ENCODE measurements around the gene ASAP2. TPM values are rescaled to one million over a fixed set of nuclear protein-coding genes. Genes with fewer than 3 reads are reported as not detected.

Gene ASAP2
- total RNA-seq, 1 experiment from 2014 or later = 12.6 TPM

GRCh38 chr2:9424447-9425164 is 218.0 kb downstream of the ASAP2 start:
- no peak overlapping the region for H3K27ac ChIP-seq (ENCODE audit: insufficient read length, low read depth, low read length)
- H2BK20ac ChIP-seq (ENCODE audit: low read depth, low read length, poor library complexity, severe bottlenecking) = no peak overlapping the region
- H3K79me2 ChIP-seq (ENCODE audit: insufficient read depth, low read length) = peaks cover 2% of the 10 kb centered on the region; the same call in 1 of the 2 replicates
- no peak overlapping the region for H2BK15ac ChIP-seq (ENCODE audit: low read depth, low read length)
- no peak for DNase-seq
- H3K23ac ChIP-seq (ENCODE audit: insufficient read length, low read depth, low read length) = no peak overlapping the region
- no peak overlapping the region for H3K14ac ChIP-seq (ENCODE audit: insufficient read depth, low read length)
- Mint-ChIP-seq H3K27ac (peak overlapping the region in 2 of 3 experiments; percentile 91 to 92; a peak in 3 of 7 replicates), H3K4me1 (peaks cover 9 to 11% of the 10 kb centered on the region in 2 experiments), H3K9me3 (no peaks in the 10 kb centered on the region), H3K4me3 (no peak overlapping the region), H3K27me3 (ENCODE audit: low read depth) (peaks cover 10% of the 10 kb centered on the region), H3K36me3 (ENCODE audit: insufficient read depth in 1 of 3, low read depth in 3 of 3) (peaks cover 3 to 11% (median 10%) of the 10 kb centered on the region in 3 experiments; a peak in 5 of 7 replicates)
- H2AFZ ChIP-seq (ENCODE audit: low read length) = no peak overlapping the region
- H3K27me3 ChIP-seq (ENCODE audit: insufficient read depth, low read length) = no peaks in the 10 kb centered on the region
- peak overlapping the region; percentile 78 for H3K4me2 ChIP-seq (ENCODE audit: insufficient read depth, insufficient read length, low read length)
- H3K18ac ChIP-seq (ENCODE audit: insufficient read length, low read depth, low read length) = no peak overlapping the region
- no peak overlapping the region for H4K91ac ChIP-seq (ENCODE audit: insufficient read length, low read depth, low read length)
- H2BK120ac ChIP-seq (ENCODE audit: low read depth, low read length, poor library complexity, severe bottlenecking) = no peak overlapping the region
- H3K79me1 ChIP-seq (ENCODE audit: insufficient read depth, low read depth, low read length, poor library complexity, severe bottlenecking) = no peaks in the 10 kb centered on the region
- H3T11ph ChIP-seq (ENCODE audit: low read length) = no peak overlapping the region
- no peaks in the 10 kb centered on the region for H3K4me1 ChIP-seq (ENCODE audit: insufficient read depth, low read length)
- H3K9me3 ChIP-seq (ENCODE audit: control insufficient read depth, low read depth, low read length) = no peaks in the 10 kb centered on the region
- H3K23me2 ChIP-seq (ENCODE audit: insufficient read length, low read depth, low read length, poor library complexity, severe bottlenecking) = peaks cover 13% of the 10 kb centered on the region
- no CpG with 5 or more reads among the region's 11 CpGs for WGBS (ENCODE audit: extremely low coverage, insufficient read length, low lambda C conversion rate)
- TF ChIP-seq CTCF (conservative IDR thresholded peaks at IDR 0.05) = no peak
- no peaks in the 10 kb centered on the region for H4K20me1 ChIP-seq (ENCODE audit: control insufficient read depth, insufficient read depth, insufficient read length)
- peak overlapping the region; percentile 97 for H3K9ac ChIP-seq (ENCODE audit: extremely low read depth, insufficient read length, low read length)
- H3K4ac ChIP-seq (ENCODE audit: low read depth, low read length) = no peak overlapping the region
- no peak overlapping the region for H3K56ac ChIP-seq (ENCODE audit: insufficient read length, low read depth, low read length)
- H2BK12ac ChIP-seq (ENCODE audit: insufficient read length, low read depth, low read length) = no peak overlapping the region
- no peak overlapping the region for H4K5ac ChIP-seq (ENCODE audit: insufficient read length, low read depth, low read length)
- no peak overlapping the region for H2BK5ac ChIP-seq (ENCODE audit: insufficient read length, low read length)
- H4K8ac ChIP-seq (replicated peaks; ENCODE audit: insufficient read length, low read depth, low read length) = no peak overlapping the region
- no peak overlapping the region for H2AK5ac ChIP-seq (ENCODE audit: insufficient read length, low read length)

Data from H9 (cell line).